LoVo (cell line): Measurements from ENCODE around the gene PPP1R37.
"Not testable (repeated sequence)": the region's sequence is repeated elsewhere in the genome, so short reads cannot be mapped to it uniquely, and the experiment has no call there.

ENCODE experiments used
- DNase-seq: peaks from one replicate; pipeline ENCODE4 v3.0.0-alpha.2; 2016; ENCODE audit warnings: low spot score

The PPP1R37 gene

GRCh38 chr19:45115809-45116615, 23.0 kb downstream of the PPP1R37 start:
- no peak for DNase-seq

- DNase-seq, result no peak
These were observed 24.2 kb downstream of the PPP1R37 start for GRCh38 chr19:45117167-45117594.

GRCh38 chr19:45117671-45118070, 24.7 kb downstream of the PPP1R37 start:
- DNase-seq, result no peak

GRCh38 chr19:45118106-45118505, 25.1 kb downstream of the PPP1R37 start:
- DNase-seq, result no peak

- DNase-seq, result not testable (repeated sequence)
These were observed 25.8 kb downstream of the PPP1R37 start for GRCh38 chr19:45118591-45119355.

- DNase-seq, result no peak
These were observed 26.6 kb downstream of the PPP1R37 start for GRCh38 chr19:45119582-45119981.

GRCh38 chr19:45121827-45122345, 28.9 kb downstream of the PPP1R37 start:
- DNase-seq, result no peak

GRCh38 chr19:45122832-45123231, 29.9 kb downstream of the PPP1R37 start:
- DNase-seq, result no peak

GRCh38 chr19:45123440-45123850, 30.5 kb downstream of the PPP1R37 start:
- DNase-seq, result no peak

GRCh38 chr19:45124021-45124420, 31.0 kb downstream of the PPP1R37 start:
- DNase-seq, result no peak

- DNase-seq, result no peak
These were observed 32.4 kb downstream of the PPP1R37 start for GRCh38 chr19:45125360-45125759.

GRCh38 chr19:45125975-45126493, 33.1 kb downstream of the PPP1R37 start:
- peak; percentile 18 for DNase-seq

GRCh38 chr19:45126654-45127053, 33.7 kb downstream of the PPP1R37 start:
- no peak for DNase-seq

GRCh38 chr19:45128146-45128545, 35.2 kb downstream of the PPP1R37 start:
- DNase-seq, result no peak

GRCh38 chr19:45128806-45129205, 35.8 kb downstream of the PPP1R37 start:
- DNase-seq, result no peak

- no peak for DNase-seq
These were observed 37.3 kb downstream of the PPP1R37 start for GRCh38 chr19:45130236-45130635.

GRCh38 chr19:45130888-45131615, 38.1 kb downstream of the PPP1R37 start:
- no peak for DNase-seq

- no peak for DNase-seq
These were observed 40.7 kb downstream of the PPP1R37 start for GRCh38 chr19:45133661-45134060.

- DNase-seq, result no peak
These were observed 42.4 kb downstream of the PPP1R37 start for GRCh38 chr19:45135176-45135885.

- DNase-seq, result no peak
These were observed 43.7 kb downstream of the PPP1R37 start for GRCh38 chr19:45136507-45137178.
